Measurements from ENCODE around the gene ZNF783.
"Not testable (repeated sequence)": the region's sequence is repeated elsewhere in the genome, so short reads cannot be mapped to it uniquely, and the experiment has no call there.

The ZNF783 gene

GRCh38 chr7:149329766-149330334 is 67.9 kb downstream of the ZNF783 start:
- no peak for DNase-seq

- no peak for DNase-seq
These were observed 69.0 kb downstream of the ZNF783 start for GRCh38 chr7:149330914-149331567.

- not testable (repeated sequence) for DNase-seq
These were observed 70.8 kb downstream of the ZNF783 start for GRCh38 chr7:149332602-149333320.

GRCh38 chr7:149333321-149333717 is 71.3 kb downstream of the ZNF783 start:
- no peak for DNase-seq

DNA sequence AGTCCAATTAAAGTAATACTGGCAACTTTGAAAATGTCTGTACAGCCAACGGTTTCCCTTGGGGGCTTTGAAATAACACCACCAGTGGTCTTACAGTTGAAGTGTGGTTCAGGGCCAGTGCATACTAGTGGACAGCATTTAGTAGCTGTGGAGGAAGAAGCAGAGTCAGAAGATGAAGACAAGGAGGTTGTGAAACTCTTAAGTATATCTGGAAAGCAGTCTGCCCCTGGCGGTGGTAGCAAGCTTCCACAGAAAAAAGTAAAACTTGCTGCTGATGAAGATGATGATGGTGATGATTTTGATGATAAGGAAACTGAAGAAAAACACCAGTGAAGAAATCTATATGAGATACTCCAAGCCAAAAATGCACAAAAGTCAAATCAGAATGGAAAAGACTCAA is 72.2 kb downstream of the ZNF783 start:
- no peak for DNase-seq
